Retina (tissue), 1 donor: ENCODE data around the gene ZNF557.
A peak's percentile ranks its signal among the peaks of the same experiment; 100 is the strongest.

Experiments used
- DNase-seq: peaks from one replicate; pipeline ENCODE4 v3.0.0-alpha.2; 2016

ZNF557 gene

GRCh38 chr19:7076151-7076550 is 6.6 kb downstream of the ZNF557 start:
- DNase-seq, result no peak

GRCh38 chr19:7078008-7078407 is 8.5 kb downstream of the ZNF557 start:
- DNase-seq, result no peak

GRCh38 chr19:7083076-7083956 is 13.8 kb downstream of the ZNF557 start:
- DNase-seq, result no peak

GRCh38 chr19:7088999-7089398 is 19.5 kb downstream of the ZNF557 start:
- DNase-seq, result no peak

- no peak for DNase-seq
These were observed 28.6 kb downstream of the ZNF557 start for GRCh38 chr19:7098096-7098495.

- peak; percentile 97 for DNase-seq
These were observed 29.4 kb downstream of the ZNF557 start for GRCh38 chr19:7098701-7099596.

- no peak for DNase-seq
These were observed 30.1 kb downstream of the ZNF557 start for GRCh38 chr19:7099597-7099921.

GRCh38 chr19:7101498-7102253 is 32.2 kb downstream of the ZNF557 start:
- no peak for DNase-seq

- DNase-seq, result no peak
These were observed 35.4 kb downstream of the ZNF557 start for GRCh38 chr19:7104747-7105447.

GRCh38 chr19:7106711-7107657 is 37.5 kb downstream of the ZNF557 start:
- DNase-seq, result no peak

- DNase-seq, result no peak
These were observed 40.3 kb downstream of the ZNF557 start for GRCh38 chr19:7109678-7110289.

- DNase-seq, result no peak
These were observed 43.2 kb downstream of the ZNF557 start for GRCh38 chr19:7112675-7113074.

GRCh38 chr19:7113233-7113632 is 43.7 kb downstream of the ZNF557 start:
- DNase-seq, result no peak

- DNase-seq, result no peak
These were observed 46.2 kb downstream of the ZNF557 start for GRCh38 chr19:7115721-7116120.

GRCh38 chr19:7117248-7117647 is 47.7 kb downstream of the ZNF557 start:
- DNase-seq, result no peak

GRCh38 chr19:7119582-7119981 is 50.1 kb downstream of the ZNF557 start:
- DNase-seq, result no peak

- no peak for DNase-seq
These were observed 51.0 kb downstream of the ZNF557 start for GRCh38 chr19:7120499-7120898.

GRCh38 chr19:7122701-7123100 is 53.2 kb downstream of the ZNF557 start:
- no peak for DNase-seq

GRCh38 chr19:7124782-7125181 is 55.3 kb downstream of the ZNF557 start:
- DNase-seq, result no peak

GRCh38 chr19:7125221-7125620 is 55.7 kb downstream of the ZNF557 start:
- DNase-seq, result no peak

GRCh38 chr19:7126132-7126531 is 56.6 kb downstream of the ZNF557 start:
- no peak for DNase-seq
